ENCODE results near the gene ARHGDIA. TPM values are rescaled to one million over a fixed set of nuclear protein-coding genes. Genes with fewer than 3 reads are reported as not detected.

ARHGDIA gene
- polyA plus RNA-seq, 1 experiment: 62.2 TPM

DNA sequence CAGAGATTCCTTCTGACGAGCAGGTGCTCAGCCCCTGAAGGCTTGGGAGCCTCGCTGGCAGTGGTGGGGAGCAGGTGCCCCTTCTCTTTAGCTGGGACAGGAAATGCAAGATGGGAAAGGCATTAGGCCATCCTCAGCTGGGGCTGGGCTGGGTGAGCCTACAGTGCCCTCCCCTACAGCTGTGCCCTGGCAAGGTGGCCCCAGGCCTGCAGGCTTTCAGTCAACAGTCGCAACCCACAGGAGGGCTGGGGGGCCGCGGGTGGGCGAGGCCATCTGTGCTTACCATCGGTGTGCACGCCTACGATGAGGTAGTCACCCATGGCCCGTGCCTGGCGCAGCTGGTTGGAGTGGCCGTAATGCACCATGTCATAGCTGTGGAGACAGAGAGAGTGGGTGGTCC, 38.1 kb upstream of the ARHGDIA start:
- TF ChIP-seq, protein P1, sequence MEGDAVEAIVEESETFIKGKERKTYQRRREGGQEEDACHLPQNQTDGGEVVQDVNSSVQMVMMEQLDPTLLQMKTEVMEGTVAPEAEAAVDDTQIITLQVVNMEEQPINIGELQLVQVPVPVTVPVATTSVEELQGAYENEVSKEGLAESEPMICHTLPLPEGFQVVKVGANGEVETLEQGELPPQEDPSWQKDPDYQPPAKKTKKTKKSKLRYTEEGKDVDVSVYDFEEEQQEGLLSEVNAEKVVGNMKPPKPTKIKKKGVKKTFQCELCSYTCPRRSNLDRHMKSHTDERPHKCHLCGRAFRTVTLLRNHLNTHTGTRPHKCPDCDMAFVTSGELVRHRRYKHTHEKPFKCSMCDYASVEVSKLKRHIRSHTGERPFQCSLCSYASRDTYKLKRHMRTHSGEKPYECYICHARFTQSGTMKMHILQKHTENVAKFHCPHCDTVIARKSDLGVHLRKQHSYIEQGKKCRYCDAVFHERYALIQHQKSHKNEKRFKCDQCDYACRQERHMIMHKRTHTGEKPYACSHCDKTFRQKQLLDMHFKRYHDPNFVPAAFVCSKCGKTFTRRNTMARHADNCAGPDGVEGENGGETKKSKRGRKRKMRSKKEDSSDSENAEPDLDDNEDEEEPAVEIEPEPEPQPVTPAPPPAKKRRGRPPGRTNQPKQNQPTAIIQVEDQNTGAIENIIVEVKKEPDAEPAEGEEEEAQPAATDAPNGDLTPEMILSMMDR (IDR thresholded peaks at IDR 0.05; ENCODE audit: low read depth, low read length): no peak
- H3K9me3 ChIP-seq (ENCODE audit: control insufficient read depth, insufficient read depth, low read length): peaks cover 4% of the 10 kb centered on the region; the same call in 1 of the 2 replicates
- no peaks in the 10 kb centered on the region for H3K27me3 ChIP-seq (ENCODE audit: control insufficient read depth, insufficient read depth, low read length)
- no peak overlapping the region for H3K4me3 ChIP-seq (ENCODE audit: low read depth, low read length)
- ChIA-PET CTCF (interaction anchor here (1.2 kb wide), 1 partner anchor 14 kb away, joined by 4 read pairs; no protein-coding TSS in a partner anchor), POLR2A (no interaction called here)
- no peak overlapping the region for H3K27ac ChIP-seq (ENCODE audit: low read depth, low read length)
- DNase-seq (ENCODE audit: low read depth, low spot score): no peak

DNA sequence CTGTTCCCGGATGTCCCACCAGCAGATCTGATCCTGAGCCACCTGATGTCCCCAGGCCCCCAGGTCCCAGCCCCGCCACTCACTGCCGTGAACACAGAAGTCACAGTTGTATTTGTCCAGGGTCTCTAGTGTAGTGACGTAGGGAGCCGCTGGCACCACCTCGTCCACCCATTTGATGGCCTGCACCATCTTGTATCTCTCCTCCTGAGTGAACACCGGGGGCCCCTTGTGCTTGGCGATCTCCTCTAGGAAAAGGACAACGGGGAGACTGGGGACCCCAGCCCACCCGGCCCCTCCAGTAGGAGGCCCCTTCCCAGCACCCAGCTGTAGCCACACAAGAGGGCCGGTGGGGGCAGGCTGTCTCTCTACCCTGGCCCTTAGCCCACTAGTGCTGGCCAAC, 37.7 kb upstream of the ARHGDIA start:
- CTCF ChIA-PET: no interaction called here
- peaks cover 4% of the 10 kb centered on the region; the same call in 1 of the 2 replicates for H3K9me3 ChIP-seq (ENCODE audit: control insufficient read depth, insufficient read depth, low read length)
- no peak overlapping the region for H3K27ac ChIP-seq (ENCODE audit: low read depth, low read length)
- DNase-seq (ENCODE audit: low read depth, low spot score): no peak
- TF ChIP-seq, protein P1 (IDR thresholded peaks at IDR 0.05; ENCODE audit: low read depth, low read length): no peak
- POLR2A ChIA-PET: no interaction called here
- H3K27me3 ChIP-seq (ENCODE audit: control insufficient read depth, insufficient read depth, low read length): no peaks in the 10 kb centered on the region
- H3K4me3 ChIP-seq (ENCODE audit: low read depth, low read length): no peak overlapping the region

GRCh38 chr17:81907219-81908145, 36.3 kb upstream of the ARHGDIA start:
- Histone ChIP-seq H3K27ac (ENCODE audit: low read depth, low read length) (no peak overlapping the region), H3K27me3 (ENCODE audit: control insufficient read depth, insufficient read depth, low read length) (no peaks in the 10 kb centered on the region), H3K9me3 (ENCODE audit: control insufficient read depth, insufficient read depth, low read length) (peaks cover 4% of the 10 kb centered on the region; the same call in 1 of the 2 replicates), H3K4me3 (ENCODE audit: low read depth, low read length) (no peak overlapping the region)
- POLR2A ChIA-PET: no interaction called here
- CTCF ChIA-PET: no interaction called here
- no peak for DNase-seq (ENCODE audit: low read depth, low spot score)
- TF ChIP-seq, protein P1 (IDR thresholded peaks at IDR 0.05; ENCODE audit: low read depth, low read length): 0 out of 2 replicates have a peak, but pooled peaks have one; percentile 7

DNA sequence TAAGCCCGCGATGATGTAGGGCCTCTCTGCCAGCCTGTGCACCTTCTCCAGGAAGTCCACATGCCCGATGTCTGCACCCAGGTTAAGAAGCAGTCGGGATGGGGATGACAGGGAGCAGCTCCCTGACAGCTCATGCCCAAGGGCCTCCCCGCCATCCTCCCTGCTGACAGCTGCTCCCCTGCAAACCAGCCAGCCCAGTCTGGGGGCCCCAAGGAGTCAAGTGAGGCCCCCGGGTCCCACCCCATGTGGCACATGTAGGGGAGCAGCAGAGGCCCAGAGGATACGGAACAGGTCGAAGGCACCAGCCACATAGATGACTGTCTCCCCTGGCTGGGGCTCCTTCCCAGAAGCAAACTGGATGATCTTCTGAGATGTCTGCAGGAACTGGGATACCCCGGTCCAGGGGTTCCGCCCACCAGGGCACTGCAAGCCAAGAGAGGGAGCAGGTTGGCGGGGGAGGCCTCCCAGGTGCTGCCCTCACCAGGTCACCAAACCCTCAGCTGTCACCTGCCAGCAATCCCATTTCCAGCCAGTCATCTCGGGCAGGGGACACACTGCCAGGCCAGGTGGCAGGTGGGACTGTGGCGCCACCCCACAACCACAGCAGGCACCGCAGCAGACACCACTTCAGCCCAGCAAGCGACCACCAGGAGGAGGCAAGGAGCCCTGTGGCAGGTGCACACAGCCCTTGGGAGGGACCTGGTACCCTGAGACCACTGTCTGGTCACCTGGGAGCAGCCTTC, 35.5 kb upstream of the ARHGDIA start:
- DNase-seq (ENCODE audit: low read depth, low spot score): no peak
- H3K9me3 ChIP-seq (ENCODE audit: control insufficient read depth, insufficient read depth, low read length): peaks cover 2% of the 10 kb centered on the region; the same call in 1 of the 2 replicates
- TF ChIP-seq, protein P1 (IDR thresholded peaks at IDR 0.05; ENCODE audit: low read depth, low read length): no peak
- H3K27ac ChIP-seq (ENCODE audit: low read depth, low read length): no peak overlapping the region
- H3K4me3 ChIP-seq (ENCODE audit: low read depth, low read length): no peak overlapping the region
- CTCF ChIA-PET: no interaction called here
- POLR2A ChIA-PET: no interaction called here
- H3K27me3 ChIP-seq (ENCODE audit: control insufficient read depth, insufficient read depth, low read length): no peaks in the 10 kb centered on the region

GRCh38 chr17:81905993-81906392, 34.9 kb upstream of the ARHGDIA start:
- Histone ChIP-seq H3K4me3 (ENCODE audit: low read depth, low read length) (no peak overlapping the region), H3K9me3 (ENCODE audit: control insufficient read depth, insufficient read depth, low read length) (no peaks in the 10 kb centered on the region; the same call in 1 of the 2 replicates), H3K27me3 (ENCODE audit: control insufficient read depth, insufficient read depth, low read length) (no peaks in the 10 kb centered on the region), H3K27ac (ENCODE audit: low read depth, low read length) (no peak overlapping the region)
- TF ChIP-seq, protein P1 (IDR thresholded peaks at IDR 0.05; ENCODE audit: low read depth, low read length): no peak
- ChIA-PET CTCF (no interaction called here), POLR2A (no interaction called here)
- DNase-seq (ENCODE audit: low read depth, low spot score): no peak
